Measurements from ENCODE around the gene CST1. TPM values are rescaled to one million over a fixed set of nuclear protein-coding genes. Genes with fewer than 3 reads are reported as not detected.
"Not testable (repeated sequence)": the region's sequence is repeated elsewhere in the genome, so short reads cannot be mapped to it uniquely, and the experiment has no call there.

CST1 gene
- total and polyA plus RNA-seq, 7 donors, result not detected

DNA sequence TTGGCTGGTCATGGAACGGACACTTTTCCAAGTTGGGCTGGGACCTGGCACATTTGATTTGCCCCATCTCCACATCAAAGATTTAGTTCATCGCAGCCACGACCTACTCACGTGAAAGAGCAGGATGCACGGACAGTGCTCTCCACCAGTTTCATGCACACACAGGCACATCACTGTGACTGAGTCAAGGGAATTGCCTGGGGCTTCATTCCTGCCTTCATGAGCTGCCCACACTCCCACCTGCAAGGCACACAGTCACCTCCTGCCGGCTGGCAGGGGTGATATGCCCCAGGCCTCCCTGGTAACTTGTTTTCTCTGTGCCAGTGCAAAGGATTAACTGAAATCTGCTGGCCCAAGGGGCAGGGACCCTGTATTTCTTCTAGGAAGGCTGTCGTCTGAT lies 23.3 kb upstream of the CST1 start:
- Histone ChIP-seq H3K9me3 (no peaks in the 10 kb centered on the region), H3K4me1 (no peaks in the 10 kb centered on the region), H3K36me3 (ENCODE audit: insufficient read depth in 1 of 2, low read depth in 1 of 2) (no peaks in the 10 kb centered on the region), H3K27ac (no peak overlapping the region), H3K4me3 (no peak overlapping the region), H3K27me3 (ENCODE audit: insufficient read depth in 3 of 3, low read length in 2 of 3) (peaks cover 0 to 3% (median 0%) of the 10 kb centered on the region in 3 donors)
- DNase-seq (no peak), ATAC-seq (no peak)
- 79 to 85% (median 79%) methylated on average over 7 of the region's 7 CpGs for WGBS, 3 donors
- intact Hi-C loops (cut with DNase I), result loop anchor here in 1 of 2 donors (10.0 kb wide), 1 partner anchor 61 kb away; no protein-coding TSS in a partner anchor
- TF ChIP-seq, protein P1, sequence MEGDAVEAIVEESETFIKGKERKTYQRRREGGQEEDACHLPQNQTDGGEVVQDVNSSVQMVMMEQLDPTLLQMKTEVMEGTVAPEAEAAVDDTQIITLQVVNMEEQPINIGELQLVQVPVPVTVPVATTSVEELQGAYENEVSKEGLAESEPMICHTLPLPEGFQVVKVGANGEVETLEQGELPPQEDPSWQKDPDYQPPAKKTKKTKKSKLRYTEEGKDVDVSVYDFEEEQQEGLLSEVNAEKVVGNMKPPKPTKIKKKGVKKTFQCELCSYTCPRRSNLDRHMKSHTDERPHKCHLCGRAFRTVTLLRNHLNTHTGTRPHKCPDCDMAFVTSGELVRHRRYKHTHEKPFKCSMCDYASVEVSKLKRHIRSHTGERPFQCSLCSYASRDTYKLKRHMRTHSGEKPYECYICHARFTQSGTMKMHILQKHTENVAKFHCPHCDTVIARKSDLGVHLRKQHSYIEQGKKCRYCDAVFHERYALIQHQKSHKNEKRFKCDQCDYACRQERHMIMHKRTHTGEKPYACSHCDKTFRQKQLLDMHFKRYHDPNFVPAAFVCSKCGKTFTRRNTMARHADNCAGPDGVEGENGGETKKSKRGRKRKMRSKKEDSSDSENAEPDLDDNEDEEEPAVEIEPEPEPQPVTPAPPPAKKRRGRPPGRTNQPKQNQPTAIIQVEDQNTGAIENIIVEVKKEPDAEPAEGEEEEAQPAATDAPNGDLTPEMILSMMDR (IDR thresholded peaks at IDR 0.05), result no peak

DNA sequence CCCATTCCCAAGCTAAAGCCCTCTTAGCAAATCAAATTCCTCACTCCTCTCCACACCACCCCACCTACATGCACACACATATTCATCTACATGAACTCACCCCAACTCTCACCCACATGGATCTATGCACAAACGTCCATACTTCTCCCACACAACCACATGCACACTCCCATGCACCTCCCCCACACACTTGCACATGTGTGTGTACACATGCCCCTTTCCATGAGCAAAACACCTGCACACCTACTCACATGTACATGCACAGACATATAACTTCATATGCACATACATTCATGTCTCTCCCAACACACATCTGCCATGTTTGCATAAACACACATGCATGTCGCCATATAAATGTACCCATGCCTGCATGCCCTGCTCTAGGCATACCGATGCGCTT lies 22.8 kb upstream of the CST1 start:
- no peak overlapping the region for H3K27ac ChIP-seq
- intact Hi-C loops (cut with DNase I), result loop anchor here in 1 of 2 donors (10.0 kb wide), 1 partner anchor 61 kb away; no protein-coding TSS in a partner anchor
- H3K4me1 ChIP-seq, result no peaks in the 10 kb centered on the region
- no peak for ATAC-seq
- no peaks in the 10 kb centered on the region for H3K36me3 ChIP-seq (ENCODE audit: insufficient read depth in 1 of 2, low read depth in 1 of 2)
- 78 to 85% (median 82%) methylated on average over 4 of the region's 4 CpGs for WGBS, 3 donors
- no peak for DNase-seq
- peaks cover 0 to 3% (median 0%) of the 10 kb centered on the region in 3 donors for H3K27me3 ChIP-seq (ENCODE audit: insufficient read depth in 3 of 3, low read length in 2 of 3)
- H3K4me3 ChIP-seq, result no peak overlapping the region
- TF ChIP-seq, protein P1 (IDR thresholded peaks at IDR 0.05), result no peak
- H3K9me3 ChIP-seq, result no peaks in the 10 kb centered on the region

DNA sequence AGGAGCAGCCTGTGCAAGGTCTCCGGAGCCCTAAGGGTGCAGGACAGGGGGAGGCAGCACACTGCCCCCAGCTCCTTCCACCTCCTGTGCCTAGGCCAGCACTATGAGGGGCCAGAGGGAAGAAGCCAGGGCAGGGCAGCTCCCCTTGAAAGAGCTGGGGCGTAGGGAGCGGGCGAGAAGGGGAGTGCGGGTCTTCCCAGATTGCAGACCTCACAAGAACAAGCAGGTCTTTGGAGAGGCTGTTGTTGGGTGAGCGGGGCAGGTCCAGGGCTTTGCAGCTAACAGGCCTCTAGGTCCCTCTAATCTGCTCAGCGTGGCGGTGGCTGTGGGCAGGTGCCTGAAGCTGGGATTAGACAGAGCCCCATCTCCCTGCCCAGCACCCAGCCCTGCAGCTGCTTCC lies 22.4 kb upstream of the CST1 start:
- WGBS, 3 donors, result 87 to 90% (median 88%) methylated on average over 8 of the region's 8 CpGs
- Histone ChIP-seq H3K27ac (no peak overlapping the region), H3K4me1 (no peaks in the 10 kb centered on the region), H3K27me3 (ENCODE audit: insufficient read depth in 3 of 3, low read length in 2 of 3) (peaks cover 0 to 3% (median 0%) of the 10 kb centered on the region in 3 donors), H3K4me3 (no peak overlapping the region), H3K36me3 (ENCODE audit: insufficient read depth in 1 of 2, low read depth in 1 of 2) (no peaks in the 10 kb centered on the region), H3K9me3 (no peaks in the 10 kb centered on the region)
- TF ChIP-seq, protein P1 (IDR thresholded peaks at IDR 0.05), result no peak
- no peak for ATAC-seq
- intact Hi-C loops (cut with DNase I), result loop anchor here in 1 of 2 donors (10.0 kb wide), 1 partner anchor 62 kb away; no protein-coding TSS in a partner anchor
- no peak for DNase-seq

DNA sequence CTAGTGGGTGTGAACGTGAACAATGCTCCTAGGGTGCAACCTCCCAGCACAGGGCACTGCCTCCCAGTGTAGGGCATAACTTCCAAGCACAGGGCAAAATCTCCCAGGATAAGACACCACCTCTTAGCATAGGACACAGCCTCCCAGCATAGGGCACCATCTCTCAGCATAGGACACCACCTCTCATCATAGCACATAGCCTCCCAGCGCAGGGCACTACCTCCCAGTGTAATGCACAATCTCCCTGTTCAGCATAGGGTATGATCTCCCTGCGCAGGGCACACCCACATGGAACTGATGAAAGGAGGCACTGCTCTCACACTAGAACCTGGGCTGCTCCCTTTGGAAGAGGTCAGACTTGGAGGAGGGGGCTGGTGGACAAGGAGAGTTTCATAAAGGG lies 21.3 kb upstream of the CST1 start:
- Histone ChIP-seq H3K36me3 (ENCODE audit: insufficient read depth in 1 of 2, low read depth in 1 of 2) (no peaks in the 10 kb centered on the region), H3K27ac (no peak overlapping the region), H3K4me1 (no peaks in the 10 kb centered on the region), H3K27me3 (ENCODE audit: insufficient read depth in 3 of 3, low read length in 2 of 3) (peaks cover 0 to 3% (median 0%) of the 10 kb centered on the region in 3 donors), H3K9me3 (no peaks in the 10 kb centered on the region), H3K4me3 (no peak overlapping the region)
- intact Hi-C loops (cut with DNase I), result loop anchor here in 1 of 2 donors (10.0 kb wide), 1 partner anchor 63 kb away; no protein-coding TSS in a partner anchor
- no peak for DNase-seq
- 83 to 87% (median 83%) methylated on average over 3 of the region's 3 CpGs for WGBS, 3 donors
- no peak for ATAC-seq
- TF ChIP-seq, protein P1 (IDR thresholded peaks at IDR 0.05), result no peak

DNA sequence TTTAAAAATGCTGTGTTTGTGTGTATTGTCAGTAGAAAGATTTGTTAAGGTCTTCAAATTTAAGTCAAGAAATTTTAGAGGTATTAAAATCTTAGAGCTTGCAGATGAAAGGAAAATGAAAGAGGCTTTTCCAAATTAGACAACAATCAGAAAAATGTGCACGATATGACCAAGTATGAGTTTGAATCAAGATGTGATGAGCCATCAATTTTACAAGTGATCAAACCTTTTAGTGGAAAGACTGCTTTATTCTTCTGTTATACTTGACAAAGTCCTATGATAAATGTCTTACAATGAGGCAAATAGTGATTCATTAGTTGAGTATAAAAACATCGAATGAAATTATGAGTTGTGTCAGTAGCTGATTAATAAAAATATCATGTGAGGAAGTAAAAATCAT lies 19.6 kb upstream of the CST1 start:
- ATAC-seq (no peak), DNase-seq (no peak)
- Histone ChIP-seq H3K36me3 (ENCODE audit: insufficient read depth in 1 of 2, low read depth in 1 of 2) (no peaks in the 10 kb centered on the region), H3K27ac (no peak overlapping the region), H3K27me3 (ENCODE audit: insufficient read depth in 3 of 3, low read length in 2 of 3) (peaks cover 0 to 3% (median 0%) of the 10 kb centered on the region in 3 donors), H3K4me1 (no peaks in the 10 kb centered on the region), H3K9me3 (no peaks in the 10 kb centered on the region), H3K4me3 (no peak overlapping the region)
- intact Hi-C loops (cut with DNase I), result loop anchor here in 1 of 2 donors (10.0 kb wide), 1 partner anchor 64 kb away; no protein-coding TSS in a partner anchor
- 87 to 91% (median 89%) methylated on average over 2 of the region's 2 CpGs for WGBS, 3 donors
- TF ChIP-seq, protein P1 (IDR thresholded peaks at IDR 0.05), result no peak

DNA sequence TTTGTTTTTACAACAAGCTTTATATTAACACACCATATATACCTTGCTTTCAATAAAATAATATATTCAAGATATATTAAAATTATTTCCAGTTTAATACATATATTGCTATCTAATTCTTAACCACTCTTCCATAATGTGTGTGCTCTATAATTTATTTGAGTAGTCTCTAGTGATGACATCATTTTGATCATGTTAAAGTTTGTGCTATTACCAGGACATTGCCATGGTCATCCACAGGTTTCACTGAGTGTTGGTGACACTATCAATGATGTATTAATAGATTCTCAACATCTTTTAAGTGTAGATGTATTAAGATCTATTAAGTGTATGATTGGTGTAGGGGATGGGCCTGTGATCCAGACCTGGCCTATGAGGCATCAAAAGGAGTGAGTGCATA lies 17.8 kb upstream of the CST1 start:
- H3K4me1 ChIP-seq; intact Hi-C loops (cut with DNase I); DNase-seq; H3K9me3 ChIP-seq; H3K27me3 ChIP-seq (ENCODE audit: insufficient read depth in 3 of 3, low read length in 2 of 3); ATAC-seq; H3K27ac ChIP-seq; H3K36me3 ChIP-seq (ENCODE audit: insufficient read depth in 1 of 2, low read depth in 1 of 2); H3K4me3 ChIP-seq: not testable (repeated sequence)
